GM23248 (cell line): ENCODE data around the gene MKLN1. TPM values are rescaled to one million over a fixed set of nuclear protein-coding genes. Genes with fewer than 3 reads are reported as not detected.

ENCODE experiments used
- DNase-seq: peaks from one replicate; pipeline ENCODE4 v3.0.0-alpha.2; 2015
- H2AFZ ChIP-seq: fragments of 200-600 bp; sonication (generic); 2 replicates; pipeline ENCODE4 v1.6.1; 2016; ENCODE audit warnings: antibody characterized with exemption
- H3F3A ChIP-seq: fragments of 200-600 bp; sonication (generic); 2 replicates; pipeline ENCODE4 v1.6.1; 2016; ENCODE audit warnings: mild to moderate bottlenecking, antibody characterized with exemption, mixed run types; ENCODE audit not compliant: insufficient read depth
- H3K27ac ChIP-seq: fragments of 200-600 bp; sonication (generic); 2 replicates; pipeline ENCODE4 v1.5.1; 2016; ENCODE audit warnings: mild to moderate bottlenecking
- H3K27me3 ChIP-seq: fragments of 200-600 bp; sonication (generic); replicated peaks from 2 replicates; pipeline ENCODE4 v1.6.1; 2016; ENCODE audit warnings: mild to moderate bottlenecking; ENCODE audit not compliant: insufficient read depth
- H3K36me3 ChIP-seq: fragments of 200-600 bp; sonication (generic); 2 replicates; pipeline ENCODE4 v1.6.1; 2016; ENCODE audit warnings: low read depth, mild to moderate bottlenecking
- H3K4me1 ChIP-seq: fragments of 200-600 bp; sonication (generic); 2 replicates; pipeline ENCODE4 v1.6.1; 2016; ENCODE audit warnings: mild to moderate bottlenecking; ENCODE audit not compliant: insufficient read depth
- H3K4me2 ChIP-seq: fragments of 200-600 bp; sonication (generic); one replicate; pipeline ENCODE4 v1.6.1; 2016; ENCODE audit warnings: mild to moderate bottlenecking; ENCODE audit not compliant: unreplicated experiment
- H3K4me3 ChIP-seq: fragments of 200-600 bp; sonication (generic); 2 replicates; pipeline ENCODE4 v1.5.1; 2016; ENCODE audit warnings: mild to moderate bottlenecking
- H3K79me2 ChIP-seq: fragments of 200-600 bp; sonication (generic); 2 replicates; pipeline ENCODE4 v1.6.1; 2016; ENCODE audit warnings: mild to moderate bottlenecking; ENCODE audit not compliant: insufficient read depth
- H3K9ac ChIP-seq: fragments of 200-600 bp; sonication (generic); 2 replicates; pipeline ENCODE4 v1.6.1; 2016; ENCODE audit warnings: mild to moderate bottlenecking
- H3K9me2 ChIP-seq: fragments of 200-600 bp; sonication (generic); 2 replicates; pipeline ENCODE4 v1.6.1; 2016; ENCODE audit warnings: mixed run types, mild to moderate bottlenecking, moderate library complexity; ENCODE audit not compliant: insufficient read depth
- H3K9me3 ChIP-seq: fragments of 200-600 bp; sonication (generic); one replicate; pipeline ENCODE4 v1.6.1; 2017; ENCODE audit warnings: low read depth
- H4K20me1 ChIP-seq: fragments of 200-600 bp; sonication (generic); 2 replicates; pipeline ENCODE4 v1.6.0; 2016; ENCODE audit not compliant: insufficient read depth
- EZH2 ChIP-seq: fragments of 200-600 bp; sonication (generic); IDR thresholded peaks from 2 replicates; pipeline ENCODE4 v1.6.1; 2018; ENCODE audit warnings: antibody characterized with exemption, mild to moderate bottlenecking; ENCODE audit not compliant: insufficient read depth, poor library complexity, severe bottlenecking
- EZH2phosphoT487 ChIP-seq: fragments of 200-600 bp; sonication (generic); IDR thresholded peaks from 2 replicates; pipeline ENCODE4 v1.6.1; 2018; ENCODE audit warnings: antibody characterized with exemption, moderate library complexity, mild to moderate bottlenecking, low read depth; ENCODE audit not compliant: insufficient read depth
- WGBS, 2 experiments: methylation state at CpG; one replicate each; pipeline ENCODE4 v1.1.6; 2015 to 2017; ENCODE audit warnings: low lambda C conversion rate in 2 of 2, low coverage in 1 of 2; ENCODE audit errors: missing lambda C conversion rate in 2 of 2; 5-methylcytosine and 5-hydroxymethylcytosine counted together
- in situ Hi-C: fragments of 300-500 bp; cut with MboI; formaldehyde crosslinking; loops from 2 replicates; pipeline ENCODE4 v1.15.0; 2020
- polyA plus RNA-seq: library from polyadenylated mRNA; unstranded; fragments of >200 nt; fragmentation: Nextera tagmentation; extraction: Ambion mirVana; gene quantifications from 2 replicates; pipeline ENCODE4 v1.2.1, GENCODE V29; 2016
- total RNA-seq: library from RNA; depleted of rRNA; stranded (reverse); fragments of >200 nt; shearing (Covaris generic); gene quantifications from 2 replicates; pipeline ENCODE4 v1.2.3, GENCODE V29; 2014

Gene MKLN1
- total and polyA plus RNA-seq, 2 experiments from 2014 or later: 32.1 to 35.7 TPM

DNA sequence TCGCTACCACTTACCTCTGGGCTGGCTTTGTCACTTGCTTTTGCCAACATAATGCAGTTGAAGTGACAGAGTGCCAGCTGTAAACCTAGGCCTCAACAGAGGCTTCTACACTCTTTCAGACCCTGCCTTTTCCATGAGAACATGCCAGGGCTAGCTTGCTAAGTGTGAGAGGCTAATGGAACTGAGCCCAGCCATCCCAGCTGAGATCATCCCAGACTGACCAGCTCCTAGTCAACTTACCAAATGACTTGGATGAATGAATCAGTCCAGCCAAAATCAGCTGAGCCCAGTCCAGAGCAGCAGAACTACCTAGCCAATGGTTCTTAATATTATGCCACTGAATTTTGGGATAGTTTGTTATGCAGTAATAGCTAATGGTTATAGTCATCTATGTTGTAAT lies 34.7 kb upstream of the MKLN1 start:
- DNase-seq: peak; percentile 85
- Histone ChIP-seq H3K4me3 (no peak overlapping the region), H3K9ac (no peak overlapping the region), H3F3A (0 out of 2 replicates have a peak, but pooled peaks cover 6% of the 10 kb centered on the region), H2AFZ (no peak overlapping the region), H3K79me2 (no peaks in the 10 kb centered on the region), H3K36me3 (no peaks in the 10 kb centered on the region), H3K4me2 (no peak overlapping the region), H3K27ac (peak overlapping the region; percentile 46), H3K9me3 (no peaks in the 10 kb centered on the region), H4K20me1 (no peaks in the 10 kb centered on the region), H3K27me3 (no peaks in the 10 kb centered on the region), H3K4me1 (peaks cover 6% of the 10 kb centered on the region; the same call in 1 of the 2 replicates), H3K9me2 (no peaks in the 10 kb centered on the region)
- TF ChIP-seq EZH2 (no peak), EZH2phosphoT487 (no peak)
- WGBS, 2 experiments: 100% methylated on average over 1 of the region's 1 CpG
- in situ Hi-C loops: no loop called here

DNA sequence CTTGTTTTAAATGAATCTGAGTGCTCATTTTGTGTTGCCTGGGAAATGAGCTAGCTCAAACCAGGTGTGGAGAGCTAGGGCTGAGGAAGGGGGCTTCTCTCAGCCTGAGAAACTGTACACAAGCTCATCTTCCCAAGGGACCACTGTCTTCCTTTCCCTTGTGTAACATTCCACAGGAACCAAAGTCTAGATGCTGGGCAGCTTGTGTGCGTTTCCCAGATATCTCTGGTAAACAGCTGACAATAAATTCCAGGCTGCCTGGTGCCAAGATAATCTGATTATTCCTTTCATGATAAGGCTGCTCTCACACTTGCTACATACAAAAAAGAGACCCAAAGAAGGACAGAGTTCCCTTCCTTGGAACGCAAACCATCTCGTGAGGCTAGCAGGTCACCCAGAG lies 33.1 kb upstream of the MKLN1 start:
- Histone ChIP-seq H3K27ac (no peak overlapping the region), H3K9me3 (no peaks in the 10 kb centered on the region), H3K4me1 (peaks cover 12% of the 10 kb centered on the region), H3K36me3 (no peaks in the 10 kb centered on the region), H3K79me2 (no peaks in the 10 kb centered on the region), H2AFZ (no peak overlapping the region), H4K20me1 (no peaks in the 10 kb centered on the region), H3K4me2 (no peak overlapping the region), H3F3A (0 out of 2 replicates have a peak, but pooled peaks cover 12% of the 10 kb centered on the region), H3K9me2 (no peaks in the 10 kb centered on the region), H3K27me3 (no peaks in the 10 kb centered on the region), H3K4me3 (no peak overlapping the region), H3K9ac (no peak overlapping the region)
- WGBS, 2 experiments: 83 to 85% methylated on average over 3 of the region's 3 CpGs
- DNase-seq: no peak
- TF ChIP-seq EZH2: no peak
- no peak for TF ChIP-seq EZH2phosphoT487
- in situ Hi-C loops: no loop called here

DNA sequence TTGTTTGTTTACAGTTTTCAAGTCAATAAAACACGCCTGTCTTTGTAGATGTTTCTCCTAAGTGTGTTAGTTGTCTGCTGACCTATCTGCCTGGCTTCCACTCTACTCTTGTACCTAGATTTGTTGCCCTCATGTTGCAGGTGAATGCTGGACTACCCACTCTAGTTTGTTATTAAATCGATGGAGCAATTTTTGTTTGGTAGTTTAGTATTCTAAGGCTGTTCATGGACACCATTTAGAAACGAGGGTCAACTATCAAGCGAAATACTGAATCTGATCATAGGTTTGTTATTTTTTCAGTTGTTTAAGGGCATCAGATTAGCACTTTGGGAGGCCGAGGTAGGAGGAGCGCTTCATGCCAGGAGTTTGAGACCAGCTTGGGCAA lies 29.1 kb upstream of the MKLN1 start:
- Histone ChIP-seq H3K9me2 (no peaks in the 10 kb centered on the region), H3K79me2 (no peaks in the 10 kb centered on the region), H3K27ac (peak overlapping the region; percentile 47), H3K4me2 (no peak overlapping the region), H3K4me3 (no peak overlapping the region), H3K27me3 (no peaks in the 10 kb centered on the region), H3K4me1 (peaks cover 6% of the 10 kb centered on the region), H4K20me1 (no peaks in the 10 kb centered on the region), H3F3A (0 out of 2 replicates have a peak, but pooled peaks cover 6% of the 10 kb centered on the region), H3K36me3 (no peaks in the 10 kb centered on the region), H3K9me3 (no peaks in the 10 kb centered on the region), H3K9ac (0 out of 2 replicates have a peak overlapping the region, but pooled peaks have one; percentile 5), H2AFZ (peak overlapping the region; percentile 58)
- no peak for DNase-seq
- 61 to 68% methylated on average over 6 of the region's 6 CpGs for WGBS, 2 experiments
- TF ChIP-seq EZH2phosphoT487 (no peak), EZH2 (no peak)
- in situ Hi-C loops: no loop called here

DNA sequence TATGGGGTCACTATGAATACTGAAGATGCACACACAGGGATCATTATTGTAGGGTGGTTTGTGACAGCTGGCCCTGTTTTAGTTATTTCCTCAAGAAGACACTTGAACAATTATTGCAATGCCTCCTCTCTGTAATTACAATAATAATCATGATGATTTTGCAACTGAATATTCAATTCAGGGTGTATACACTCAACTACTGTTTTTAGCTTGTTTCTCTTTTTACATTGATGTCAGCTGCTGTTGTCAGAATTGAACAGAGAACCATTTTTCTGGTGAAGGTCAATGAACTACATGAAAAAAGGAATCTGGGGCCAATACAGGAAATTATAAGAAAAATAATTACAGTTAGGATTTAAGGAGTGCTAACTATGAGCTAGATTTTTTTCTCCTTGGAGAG lies 28.6 kb upstream of the MKLN1 start:
- Histone ChIP-seq H3K9me3 (no peaks in the 10 kb centered on the region), H2AFZ (no peak overlapping the region), H4K20me1 (no peaks in the 10 kb centered on the region), H3K4me3 (no peak overlapping the region), H3K27ac (no peak overlapping the region), H3K4me1 (peaks cover 6% of the 10 kb centered on the region), H3K9ac (no peak overlapping the region), H3K4me2 (no peak overlapping the region), H3K79me2 (no peaks in the 10 kb centered on the region), H3K27me3 (no peaks in the 10 kb centered on the region), H3K9me2 (no peaks in the 10 kb centered on the region), H3K36me3 (no peaks in the 10 kb centered on the region), H3F3A (0 out of 2 replicates have a peak, but pooled peaks cover 6% of the 10 kb centered on the region)
- TF ChIP-seq EZH2: no peak
- no peak for TF ChIP-seq EZH2phosphoT487
- in situ Hi-C loops: no loop called here
- no peak for DNase-seq

DNA sequence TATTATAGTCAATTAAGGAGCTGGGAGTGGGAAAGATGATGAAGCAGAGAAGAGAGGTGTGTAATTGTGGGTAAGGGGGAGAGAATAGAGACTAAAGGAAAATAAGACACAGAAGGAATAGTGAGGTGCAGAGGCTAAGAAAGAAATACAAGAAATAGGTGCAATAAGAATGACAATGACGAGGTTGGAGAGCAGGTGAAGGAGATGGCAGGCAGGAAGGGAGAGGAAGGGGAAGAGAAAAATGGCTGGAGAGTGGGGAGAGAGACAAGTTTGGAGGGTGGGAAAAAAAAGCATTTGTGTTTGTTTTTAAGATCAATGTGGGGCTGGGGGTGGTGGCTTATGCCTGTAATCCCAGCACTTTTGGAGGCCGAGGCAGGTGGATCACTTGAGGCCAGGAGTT lies 27.6 kb upstream of the MKLN1 start:
- 90 to 100% methylated on average over 2 of the region's 2 CpGs for WGBS, 2 experiments
- no peaks in the 10 kb centered on the region for H4K20me1 ChIP-seq
- no peak overlapping the region for H3K9ac ChIP-seq
- no peaks in the 10 kb centered on the region for H3K9me2 ChIP-seq
- no peaks in the 10 kb centered on the region for H3K27me3 ChIP-seq
- H3K4me2 ChIP-seq: no peak overlapping the region
- no peaks in the 10 kb centered on the region for H3K79me2 ChIP-seq
- no peak overlapping the region for H3K4me3 ChIP-seq
- no peak overlapping the region for H2AFZ ChIP-seq
- peaks cover 6% of the 10 kb centered on the region for H3K4me1 ChIP-seq
- H3K9me3 ChIP-seq: no peaks in the 10 kb centered on the region
- no peaks in the 10 kb centered on the region for H3K36me3 ChIP-seq
- H3F3A ChIP-seq: 0 out of 2 replicates have a peak, but pooled peaks cover 6% of the 10 kb centered on the region
- in situ Hi-C loops: no loop called here
- DNase-seq: no peak
- no peak overlapping the region for H3K27ac ChIP-seq
- TF ChIP-seq EZH2phosphoT487: no peak
- TF ChIP-seq EZH2: no peak
